ENCODE results near the gene DIP2B.
"Not testable (repeated sequence)": the region's sequence is repeated elsewhere in the genome, so short reads cannot be mapped to it uniquely, and the experiment has no call there.

Gene DIP2B

DNA sequence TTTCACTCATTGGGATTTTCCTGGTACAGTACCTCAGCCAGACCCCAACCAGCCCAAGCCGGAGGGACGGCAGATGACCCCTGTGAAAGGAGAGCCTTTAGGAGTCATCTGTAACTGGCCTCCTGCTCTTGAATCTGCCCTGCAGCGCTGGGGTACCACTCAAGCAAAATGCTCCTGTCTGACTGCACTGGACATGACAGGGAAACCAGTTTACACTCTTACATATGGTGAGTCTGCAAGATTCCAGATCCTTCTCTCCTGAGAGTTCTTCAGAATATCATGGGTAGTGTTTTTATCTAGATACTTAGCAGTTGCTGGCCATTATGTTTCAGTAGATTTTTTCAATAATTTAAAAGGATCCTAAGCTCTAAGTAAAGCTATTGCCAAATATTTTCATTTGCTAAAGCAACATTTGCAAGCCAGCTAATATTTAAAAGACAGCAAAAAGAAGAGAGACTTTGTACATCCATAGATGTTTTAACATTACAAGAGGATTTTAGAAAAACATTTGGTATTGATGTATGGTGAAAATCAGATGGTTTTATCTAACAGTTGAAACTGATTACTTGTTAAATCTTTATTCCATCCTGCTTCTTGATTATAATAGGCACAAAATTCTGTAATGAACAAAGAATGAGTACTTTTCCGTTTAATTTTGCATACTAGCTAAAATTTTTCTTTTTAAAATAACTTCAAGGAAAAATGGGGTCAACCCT, 174.0 kb downstream of the DIP2B start:
- no peak for DNase-seq (ENCODE audit: low spot score)

DNA sequence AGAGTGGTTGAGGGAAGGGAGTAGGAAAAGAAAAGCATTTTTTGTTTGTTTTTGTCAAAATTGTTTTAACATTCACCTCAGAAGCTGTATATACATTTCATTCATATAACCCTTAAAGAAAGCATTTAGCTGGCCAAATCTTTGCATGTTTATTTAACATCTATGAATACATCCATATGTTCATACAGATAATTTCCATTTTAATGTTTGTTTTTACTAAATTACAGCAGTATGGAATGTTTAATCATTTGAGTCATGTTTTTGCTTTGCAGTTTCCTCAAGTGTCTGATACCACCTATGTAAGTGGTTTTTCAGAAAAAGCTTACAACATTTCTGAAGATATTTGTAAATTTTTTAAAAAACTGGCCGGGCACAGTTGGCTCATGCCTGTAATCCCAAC, 174.8 kb downstream of the DIP2B start:
- no peak for DNase-seq (ENCODE audit: low spot score)

DNA sequence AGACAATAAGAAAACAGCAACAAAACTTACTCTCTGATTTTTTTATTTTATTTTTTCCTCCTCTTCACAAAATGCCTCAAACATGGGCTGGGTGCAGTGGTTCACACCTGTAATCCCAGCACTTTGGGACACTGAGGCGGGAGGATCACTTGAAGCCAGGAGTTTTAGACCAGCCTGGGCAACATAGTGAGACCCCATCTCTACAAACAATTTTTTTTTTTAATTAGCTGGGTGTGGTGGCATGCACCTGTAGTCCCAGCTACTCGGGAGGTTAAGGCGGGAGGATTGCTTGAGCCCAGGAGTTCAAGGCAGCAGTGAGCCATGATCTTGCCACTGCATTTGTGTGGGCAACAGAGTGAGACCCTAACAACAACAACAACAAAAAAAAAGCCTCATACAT, 176.3 kb downstream of the DIP2B start:
- DNase-seq (ENCODE audit: low spot score): not testable (repeated sequence)

DNA sequence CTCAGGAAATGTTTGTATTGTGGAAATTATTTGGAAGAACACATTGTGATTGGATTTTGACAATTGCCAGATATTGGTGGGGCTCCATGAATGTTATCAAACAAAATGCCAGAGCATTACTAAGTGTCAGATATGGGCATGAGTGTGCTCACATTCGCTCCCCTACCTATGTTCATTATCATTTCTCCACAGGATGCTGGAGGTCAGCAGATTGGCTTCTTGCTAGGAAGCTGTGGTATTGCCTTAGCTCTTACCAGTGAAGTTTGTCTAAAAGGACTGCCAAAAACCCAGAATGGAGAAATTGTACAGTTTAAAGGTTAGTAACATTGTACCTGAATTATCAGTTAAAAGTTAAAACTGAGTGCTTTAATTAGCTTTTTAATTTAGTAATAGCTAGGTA, 180.9 kb downstream of the DIP2B start:
- no peak for DNase-seq (ENCODE audit: low spot score)

DNA sequence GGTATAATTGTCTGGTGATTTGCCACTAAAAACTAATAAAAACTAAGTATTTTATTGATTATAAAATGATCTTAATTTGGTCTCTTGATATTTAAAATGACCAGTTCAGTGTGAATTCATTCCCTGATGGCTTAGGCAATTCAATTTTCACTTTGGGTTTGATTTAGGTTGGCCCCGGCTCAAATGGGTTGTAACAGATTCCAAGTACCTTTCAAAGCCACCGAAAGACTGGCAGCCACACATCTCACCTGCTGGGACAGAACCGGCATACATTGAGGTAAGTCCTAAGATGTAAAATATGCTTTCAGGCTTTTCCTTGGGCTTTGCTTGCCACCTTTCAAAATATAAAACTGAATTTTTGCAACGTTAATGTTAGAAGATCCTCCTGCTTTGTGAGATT, 181.6 kb downstream of the DIP2B start:
- no peak for DNase-seq (ENCODE audit: low spot score)

DNA sequence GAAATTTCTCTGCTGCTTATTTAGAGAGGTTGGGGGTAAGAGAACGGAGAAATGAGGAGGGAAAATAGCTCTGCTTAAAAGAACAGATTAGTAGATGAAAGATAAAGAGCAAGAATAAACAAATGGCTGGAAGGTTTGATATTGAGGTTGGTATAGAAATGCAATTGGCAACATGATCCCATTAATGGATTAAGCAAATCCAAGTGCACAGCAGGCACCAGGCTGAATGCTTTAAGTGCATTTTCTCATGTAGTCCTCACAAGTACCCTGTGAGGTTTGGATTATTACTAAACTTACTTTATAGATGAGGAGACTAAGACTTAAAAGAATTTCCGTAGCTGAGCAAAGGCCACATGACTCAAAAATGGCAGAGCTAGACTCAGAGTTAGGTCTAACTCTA, 182.2 kb downstream of the DIP2B start:
- no peak for DNase-seq (ENCODE audit: low spot score)

DNA sequence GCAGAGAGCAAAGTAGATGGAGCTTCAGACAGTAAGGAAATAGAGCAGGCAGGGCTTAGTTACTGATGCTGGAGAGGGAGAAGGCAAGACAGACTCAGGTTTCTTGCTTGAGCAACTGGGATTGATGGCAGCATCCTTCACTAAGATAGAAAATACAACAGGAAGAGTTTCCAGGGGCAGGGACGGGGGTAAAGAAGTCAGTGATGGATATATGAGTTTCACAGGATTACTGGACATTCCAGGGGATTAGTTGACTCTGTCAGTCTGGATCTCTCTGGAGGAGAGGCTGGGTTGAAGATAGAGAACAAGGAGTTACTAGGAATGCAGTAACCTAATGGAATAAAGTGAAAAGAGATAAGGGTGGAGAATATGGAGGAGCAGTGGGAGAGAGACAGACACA, 184.7 kb downstream of the DIP2B start:
- DNase-seq (ENCODE audit: low spot score): no peak

DNA sequence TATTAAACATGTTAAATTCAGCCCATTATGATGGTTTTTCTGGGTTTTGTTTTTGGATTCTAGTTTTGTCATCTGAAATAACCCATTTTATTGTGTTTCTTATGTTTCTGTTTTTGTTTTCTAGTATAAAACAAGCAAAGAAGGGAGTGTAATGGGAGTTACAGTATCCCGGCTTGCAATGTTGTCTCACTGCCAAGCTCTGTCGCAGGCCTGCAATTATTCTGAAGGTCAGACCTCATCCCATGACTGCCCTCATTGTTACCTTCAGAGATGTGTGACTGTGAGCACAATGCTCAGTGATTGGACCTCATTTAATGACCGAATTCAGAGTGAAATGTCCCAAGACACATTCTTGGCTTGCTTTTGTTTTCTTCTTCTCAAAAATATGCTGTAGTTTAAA, 186.1 kb downstream of the DIP2B start:
- DNase-seq (ENCODE audit: low spot score): no peak

DNA sequence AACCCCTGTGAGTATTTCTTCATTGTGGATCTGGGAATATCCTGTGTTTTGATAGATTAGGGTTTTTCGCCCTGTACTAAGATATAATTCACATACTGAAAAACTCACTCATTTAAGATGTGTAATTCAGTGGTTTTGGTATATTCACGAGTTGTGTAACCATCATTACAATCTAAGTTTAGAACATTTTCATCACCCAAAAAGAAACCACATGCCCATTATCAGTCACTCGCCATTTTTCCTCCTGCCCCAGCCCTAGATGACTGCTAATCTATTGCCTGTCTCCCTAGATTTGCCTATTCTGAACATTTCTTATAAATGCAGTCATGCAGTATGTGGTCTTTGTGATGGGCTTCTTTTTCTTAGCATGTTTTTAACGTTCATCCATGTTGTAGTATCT, 191.2 kb downstream of the DIP2B start:
- DNase-seq (ENCODE audit: low spot score): no peak

DNA sequence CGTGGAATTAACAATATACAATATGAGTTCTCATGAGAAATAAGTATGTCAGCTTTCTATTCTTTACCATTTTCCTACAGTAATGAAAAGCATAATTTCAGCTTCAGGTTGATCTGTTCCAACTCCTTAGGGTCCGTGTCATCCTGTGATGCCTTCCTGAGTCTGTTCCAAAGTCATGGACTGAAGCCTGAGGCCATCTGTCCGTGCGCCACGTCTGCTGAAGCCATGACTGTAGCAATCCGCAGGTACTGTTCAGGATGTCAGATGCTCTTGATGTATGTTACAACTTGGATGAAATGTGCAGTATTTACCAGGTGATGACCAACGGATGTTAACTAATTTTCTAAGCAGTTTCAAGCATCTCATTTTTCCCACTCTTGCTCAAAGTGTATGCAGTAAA, 192.1 kb downstream of the DIP2B start:
- DNase-seq (ENCODE audit: low spot score): no peak

DNA sequence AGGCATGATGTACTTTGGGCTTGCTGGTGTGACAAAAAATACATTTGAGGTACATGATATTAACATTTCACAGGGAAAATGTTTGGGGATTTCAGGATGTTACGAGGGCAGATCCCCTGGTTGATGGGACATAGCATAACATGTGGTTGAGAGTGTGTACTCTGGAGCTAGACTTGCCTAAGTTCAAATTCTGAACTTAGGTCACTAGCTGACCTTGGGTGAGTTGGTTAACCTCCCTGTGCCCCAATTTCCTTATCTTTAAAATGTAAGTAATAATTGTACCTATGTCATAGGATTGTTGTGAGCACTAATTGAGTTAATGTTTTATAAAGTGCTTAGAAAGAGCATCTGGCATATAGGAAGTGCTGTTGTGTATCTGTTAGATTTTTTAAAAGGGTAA, 194.4 kb downstream of the DIP2B start:
- no peak for DNase-seq (ENCODE audit: low spot score)

DNA sequence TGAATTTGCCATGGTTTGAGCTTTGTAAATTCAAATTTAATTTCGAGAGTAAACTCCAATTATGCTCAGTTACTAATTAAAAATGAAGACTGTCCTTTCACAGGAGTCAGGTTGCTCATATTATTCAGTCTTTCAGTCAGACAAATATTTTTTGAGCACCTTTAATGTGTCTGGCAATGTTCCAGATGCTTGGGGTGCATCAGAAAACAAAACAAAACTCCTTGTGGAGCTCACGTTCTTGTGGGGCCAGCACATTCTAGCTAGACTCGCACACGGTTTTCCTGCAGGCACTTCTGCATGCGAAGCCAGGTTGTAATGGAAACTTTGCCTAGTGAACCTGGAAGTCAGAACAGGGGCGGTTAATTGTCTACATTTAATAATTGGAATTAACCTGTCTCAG, 195.2 kb downstream of the DIP2B start:
- no peak for DNase-seq (ENCODE audit: low spot score)

DNA sequence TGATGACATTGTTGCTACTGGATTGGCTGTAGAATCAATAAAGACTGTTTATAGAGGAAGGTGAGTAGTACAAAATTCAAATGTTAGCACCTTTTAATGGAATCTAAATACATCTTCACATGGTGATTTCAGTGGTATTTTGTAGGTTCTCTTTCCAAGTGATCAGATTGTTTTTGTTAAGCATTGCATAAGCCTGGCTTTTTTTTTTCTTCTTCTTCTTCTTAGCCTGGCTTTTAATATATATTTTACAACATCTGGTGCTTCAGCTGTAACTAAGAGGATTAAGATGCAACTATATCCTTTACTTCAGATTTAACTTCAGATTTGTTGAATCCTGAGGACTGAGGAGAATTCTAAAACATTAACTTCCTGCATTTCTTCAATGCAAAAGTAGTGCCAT, 201.8 kb downstream of the DIP2B start:
- no peak for DNase-seq (ENCODE audit: low spot score)

DNA sequence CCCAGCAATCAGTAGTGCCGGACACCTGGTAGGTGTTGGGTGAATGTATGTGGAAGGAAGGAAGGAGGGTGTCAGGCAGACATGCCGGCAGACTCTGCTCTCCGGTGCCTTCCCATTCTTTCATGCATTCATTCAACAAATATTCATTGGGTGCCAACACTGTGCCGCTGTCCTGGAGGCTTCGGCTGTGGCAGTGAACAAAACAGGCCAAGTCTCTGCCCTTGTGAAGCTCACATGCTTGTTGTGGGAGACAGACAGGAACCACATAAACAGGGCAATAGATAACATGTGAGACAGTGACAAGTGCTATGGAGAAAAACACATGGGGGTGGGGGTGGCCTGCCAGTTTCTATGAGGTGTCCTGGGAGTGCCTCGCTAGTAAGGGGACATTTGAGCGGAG, 202.6 kb downstream of the DIP2B start:
- DNase-seq (ENCODE audit: low spot score): no peak

DNA sequence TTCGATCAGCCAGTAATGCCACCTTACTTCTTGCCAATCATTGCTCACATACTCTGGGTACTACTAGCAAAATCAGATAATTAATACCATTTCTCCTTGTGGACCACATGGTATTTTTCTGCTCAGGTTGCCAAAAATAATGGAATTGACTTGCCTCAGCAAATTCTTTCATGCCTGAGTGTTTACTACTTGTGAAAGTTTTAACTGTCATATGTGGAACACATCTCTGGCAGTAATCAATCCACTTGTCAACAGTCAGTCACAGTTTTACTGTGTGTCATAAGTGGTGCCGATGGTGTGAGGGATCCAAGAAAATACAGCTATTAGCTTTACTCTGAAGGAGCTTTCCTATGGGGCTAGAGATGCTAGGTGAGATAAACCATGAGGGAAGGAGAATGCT, 203.8 kb downstream of the DIP2B start:
- no peak for DNase-seq (ENCODE audit: low spot score)

DNA sequence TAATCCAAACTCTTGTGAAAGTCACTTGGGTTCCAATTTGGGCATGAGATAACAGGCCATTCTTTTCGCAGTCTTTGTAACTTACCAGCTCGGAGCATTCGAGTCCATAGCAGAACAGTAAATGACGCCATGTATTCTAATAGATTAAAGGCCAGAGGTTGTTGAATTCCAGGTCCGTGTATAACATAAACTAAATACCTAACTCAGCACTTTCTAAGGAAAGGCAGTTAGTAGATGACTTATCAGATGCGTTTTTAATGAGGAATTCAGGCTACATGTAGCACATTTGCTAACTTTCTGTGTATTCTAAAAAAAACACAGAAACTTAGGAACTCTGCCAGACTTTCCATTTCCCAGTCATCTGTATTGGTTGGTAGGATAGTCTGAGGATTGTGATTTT, 206.3 kb downstream of the DIP2B start:
- no peak for DNase-seq (ENCODE audit: low spot score)

DNA sequence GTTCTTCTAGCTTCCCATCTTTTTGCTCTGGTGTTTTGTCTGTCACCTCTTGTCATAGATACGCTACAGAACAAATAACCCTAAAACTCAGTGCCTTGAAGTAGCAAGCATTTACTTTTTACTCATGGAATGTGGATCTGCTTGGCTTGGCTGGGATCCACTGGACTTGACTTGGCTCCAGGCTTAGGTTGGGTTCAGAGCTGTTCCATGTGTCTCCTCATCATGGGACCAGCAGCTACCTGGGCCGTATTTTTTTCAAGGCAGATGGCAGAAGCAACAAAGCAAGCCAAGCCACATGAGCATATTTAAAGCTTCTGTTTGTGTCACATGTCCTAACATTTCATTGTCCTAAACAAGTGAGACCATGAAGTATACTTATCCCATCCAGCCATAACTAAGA, 210.4 kb downstream of the DIP2B start:
- no peak for DNase-seq (ENCODE audit: low spot score)

DNA sequence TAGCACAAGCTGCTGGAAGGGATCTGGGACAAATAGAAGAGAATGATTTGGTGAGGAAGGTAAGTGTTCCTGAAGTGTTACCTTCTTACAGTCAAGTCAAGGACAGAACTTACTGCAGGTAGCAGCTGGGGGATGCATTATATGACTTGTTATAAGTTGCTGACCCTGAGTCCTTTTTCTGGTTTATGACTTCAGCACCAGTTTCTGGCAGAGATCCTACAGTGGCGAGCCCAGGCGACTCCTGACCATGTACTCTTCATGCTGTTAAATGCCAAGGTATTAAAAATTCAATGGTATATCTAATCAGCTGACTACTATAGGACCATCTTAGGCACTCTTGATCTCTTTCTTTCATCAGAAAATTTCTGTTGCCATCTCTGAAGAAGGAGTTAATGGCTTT, 214.0 kb downstream of the DIP2B start:
- no peak for DNase-seq (ENCODE audit: low spot score)

DNA sequence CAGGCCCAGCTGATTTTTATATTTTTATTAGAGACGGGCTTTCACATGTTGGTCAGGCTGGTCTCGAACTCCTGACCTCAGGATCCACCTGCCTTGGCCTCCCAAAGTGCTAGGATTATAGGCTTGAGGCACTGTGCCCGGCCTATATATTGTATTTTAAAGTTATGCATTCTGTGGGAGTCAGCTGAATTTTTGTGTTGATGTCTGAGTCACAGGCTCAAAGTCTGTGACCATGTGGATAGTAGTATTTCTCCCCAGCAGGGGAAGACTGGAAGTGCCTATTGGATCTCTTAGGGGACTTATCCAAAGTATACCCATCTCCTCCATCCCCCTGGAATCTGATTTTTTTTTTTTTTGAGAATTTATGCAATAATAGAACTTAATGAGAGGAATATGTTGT, 215.3 kb downstream of the DIP2B start:
- peak; percentile 21 for DNase-seq (ENCODE audit: low spot score)

DNA sequence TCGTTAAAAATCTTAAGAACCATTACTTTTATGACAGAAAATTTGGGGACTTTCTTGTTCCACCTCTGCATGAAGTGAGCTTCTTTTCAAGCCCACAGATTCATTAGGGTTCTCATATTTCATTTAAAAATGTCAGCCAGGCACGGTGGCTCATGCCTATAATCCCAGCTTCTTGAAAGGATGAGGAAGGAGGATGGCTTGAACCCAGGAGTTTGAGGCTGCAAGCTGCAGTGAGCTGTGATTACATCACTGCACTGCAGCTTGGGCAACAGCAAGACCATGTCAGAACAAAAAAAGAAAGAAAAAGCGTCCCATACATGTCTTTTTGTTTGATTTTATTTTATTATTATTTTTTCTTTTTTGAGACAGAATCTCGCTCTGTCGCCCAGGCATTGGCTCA, 215.7 kb downstream of the DIP2B start:
- DNase-seq (ENCODE audit: low spot score): no peak

DNA sequence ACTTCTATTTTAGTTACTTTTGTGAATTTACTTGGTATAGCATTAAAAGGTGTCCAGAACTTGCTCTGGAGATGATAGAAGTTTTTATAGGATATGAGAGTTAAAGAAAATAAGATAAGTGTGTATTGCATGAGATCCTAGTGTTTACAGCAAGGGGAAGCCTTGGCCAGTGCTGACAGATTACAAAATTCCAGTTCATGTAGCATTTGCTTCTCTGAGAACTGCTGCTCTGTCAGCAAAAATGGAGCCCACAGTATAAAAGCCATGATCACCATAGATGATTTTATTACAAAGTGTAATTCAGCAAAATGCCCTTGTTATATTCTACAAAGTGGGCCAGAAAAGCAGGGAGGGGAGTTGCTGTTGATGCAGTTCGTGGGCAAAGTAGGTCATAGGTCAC, 219.1 kb downstream of the DIP2B start:
- DNase-seq (ENCODE audit: low spot score): no peak

DNA sequence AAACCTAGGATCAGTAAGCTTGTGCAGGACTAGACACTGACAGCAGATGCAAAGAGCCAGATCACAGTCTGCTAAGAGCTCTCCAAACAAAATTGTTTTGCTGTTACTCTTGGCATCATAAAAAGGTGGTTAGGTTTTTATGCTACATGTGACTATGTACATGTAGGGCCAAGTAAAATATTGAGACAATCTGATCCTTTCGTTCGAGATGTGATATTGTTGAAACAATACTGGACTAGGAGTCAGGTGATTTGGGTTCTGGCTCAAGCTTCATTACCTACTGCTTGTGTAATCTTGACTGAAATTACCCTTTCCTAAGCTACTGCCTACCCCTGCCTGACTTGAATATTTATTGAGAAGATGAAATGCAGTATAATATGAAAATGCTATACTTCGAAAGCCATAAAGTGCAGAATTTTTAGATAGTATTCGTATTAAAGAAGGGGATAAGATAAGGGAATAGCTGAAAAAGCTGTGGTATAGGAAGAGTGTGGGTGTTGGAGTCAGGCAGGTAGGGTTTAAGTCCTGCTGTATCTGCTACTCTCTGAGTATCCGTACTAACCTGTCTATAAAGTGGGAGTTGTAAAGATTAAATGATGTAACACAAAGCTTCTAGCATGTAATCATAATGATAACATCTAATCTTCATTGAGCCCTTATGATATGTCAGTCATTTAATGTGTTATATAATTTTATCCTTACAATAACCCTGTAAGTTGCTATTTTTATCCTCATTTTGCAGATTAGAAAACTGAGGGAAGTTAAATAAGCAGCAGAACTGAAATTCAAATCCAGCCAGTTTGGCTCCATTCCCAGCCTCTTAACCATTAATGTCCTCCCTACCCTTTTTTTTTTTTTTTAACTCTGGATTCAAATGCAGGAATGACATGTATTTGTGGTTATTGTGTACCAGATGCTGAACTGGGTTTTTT, 220.5 kb downstream of the DIP2B start:
- no peak for DNase-seq (ENCODE audit: low spot score)

DNA sequence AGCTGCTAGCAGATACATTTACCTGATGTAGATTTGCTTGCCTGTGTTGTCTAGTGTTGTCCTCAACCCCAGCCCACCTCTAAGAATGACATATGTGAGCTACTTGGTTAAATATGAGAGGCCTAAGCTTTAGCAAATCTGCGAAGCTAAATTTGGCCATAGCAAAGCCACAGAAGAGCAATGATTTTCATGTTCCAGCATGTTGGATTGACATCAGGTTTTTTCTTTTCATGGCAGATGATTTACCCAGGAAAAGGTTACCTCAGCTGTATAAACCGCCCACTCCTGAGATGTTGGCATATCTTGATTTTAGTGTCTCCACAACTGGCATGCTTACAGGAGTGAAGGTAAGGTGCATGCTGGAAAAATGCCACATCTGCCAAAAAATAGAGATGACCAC, 222.7 kb downstream of the DIP2B start:
- no peak for DNase-seq (ENCODE audit: low spot score)

DNA sequence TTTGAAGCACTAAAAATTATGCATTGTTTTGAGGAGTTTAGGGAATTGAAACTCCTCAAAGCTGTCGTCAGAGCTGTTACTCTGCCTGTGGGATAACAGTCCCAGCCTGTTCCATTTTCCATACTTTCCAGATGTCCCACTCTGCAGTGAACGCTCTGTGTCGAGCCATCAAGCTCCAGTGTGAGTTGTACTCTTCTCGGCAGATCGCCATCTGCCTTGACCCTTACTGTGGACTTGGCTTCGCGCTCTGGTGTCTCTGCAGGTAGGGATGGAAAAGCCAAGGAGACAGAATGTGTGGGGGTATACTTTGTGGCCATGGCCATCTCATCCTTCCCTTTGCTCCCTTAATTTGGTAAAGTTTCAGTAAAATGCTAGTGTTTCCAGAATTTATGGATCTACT, 223.6 kb downstream of the DIP2B start:
- DNase-seq (ENCODE audit: low spot score): no peak
